WERI-Rb-1 (cell line): ENCODE results near the gene IGSF9.

ENCODE experiments used
- DNase-seq: peaks from one replicate; pipeline ENCODE4 v3.0.0-alpha.2; 2020
- H3K27ac ChIP-seq: fragments of 250-450 bp; sonication (Bioruptor Pico); 2 replicates; pipeline ENCODE4 v1.5.1; 2020; ENCODE audit warnings: mild to moderate bottlenecking, moderate library complexity
- H3K27me3 ChIP-seq: fragments of 250-450 bp; sonication (Bioruptor Pico); 2 replicates; pipeline ENCODE4 v1.5.1; 2021; ENCODE audit warnings: mild to moderate bottlenecking, low read depth, moderate library complexity; ENCODE audit not compliant: insufficient read depth, severe bottlenecking
- H3K36me3 ChIP-seq: fragments of 250-450 bp; sonication (Bioruptor Pico); 2 replicates; pipeline ENCODE4 v1.5.1; 2020; ENCODE audit warnings: mild to moderate bottlenecking, moderate library complexity
- H3K4me3 ChIP-seq: 2 replicates; pipeline ENCODE4 v1.5.1; 2011; ENCODE audit warnings: low read depth, mild to moderate bottlenecking, control low read depth, low read length
- H3K9me3 ChIP-seq: fragments of 250-450 bp; sonication (Bioruptor Pico); 2 replicates; pipeline ENCODE4 v1.5.1; 2021; ENCODE audit warnings: mild to moderate bottlenecking, moderate library complexity; ENCODE audit not compliant: severe bottlenecking
- CTCF ChIP-seq: IDR thresholded peaks from 2 replicates; pipeline ENCODE4 v1.5.1; 2011; ENCODE audit warnings: low read depth, mild to moderate bottlenecking, control low read depth, inconsistent platforms, low read length

Gene IGSF9

GRCh38 chr1:159931795-159932173, 13.6 kb downstream of the IGSF9 start:
- Histone ChIP-seq H3K27ac (no peak overlapping the region), H3K27me3 (no peaks in the 10 kb centered on the region), H3K4me3 (no peak overlapping the region), H3K36me3 (peaks cover 100% of the 10 kb centered on the region), H3K9me3 (no peaks in the 10 kb centered on the region)
- TF ChIP-seq CTCF: no peak
- DNase-seq: no peak

GRCh38 chr1:159931101-159931794, 14.2 kb downstream of the IGSF9 start:
- Histone ChIP-seq H3K9me3 (no peaks in the 10 kb centered on the region), H3K27me3 (no peaks in the 10 kb centered on the region), H3K4me3 (no peak overlapping the region), H3K36me3 (peaks cover 100% of the 10 kb centered on the region), H3K27ac (no peak overlapping the region)
- TF ChIP-seq CTCF: no peak
- no peak for DNase-seq

GRCh38 chr1:159930634-159931033, 14.8 kb downstream of the IGSF9 start:
- Histone ChIP-seq H3K27ac (no peak overlapping the region), H3K4me3 (no peak overlapping the region), H3K9me3 (no peaks in the 10 kb centered on the region), H3K27me3 (no peaks in the 10 kb centered on the region), H3K36me3 (peaks cover 95% of the 10 kb centered on the region)
- DNase-seq: no peak
- no peak for TF ChIP-seq CTCF

GRCh38 chr1:159930216-159930615, 15.2 kb downstream of the IGSF9 start:
- no peak for DNase-seq
- Histone ChIP-seq H3K4me3 (no peak overlapping the region), H3K27me3 (no peaks in the 10 kb centered on the region), H3K9me3 (no peaks in the 10 kb centered on the region), H3K36me3 (peaks cover 91% of the 10 kb centered on the region), H3K27ac (no peak overlapping the region)
- TF ChIP-seq CTCF: no peak

GRCh38 chr1:159929155-159930051, 16.0 kb downstream of the IGSF9 start:
- Histone ChIP-seq H3K36me3 (peaks cover 83% of the 10 kb centered on the region), H3K27me3 (no peaks in the 10 kb centered on the region), H3K4me3 (no peak overlapping the region), H3K9me3 (no peaks in the 10 kb centered on the region), H3K27ac (no peak overlapping the region)
- TF ChIP-seq CTCF: no peak
- no peak for DNase-seq
